H1 (cell line): ENCODE measurements around the gene SCN3B. TPM values are rescaled to one million over a fixed set of nuclear protein-coding genes. Genes with fewer than 3 reads are reported as not detected.

ENCODE experiments used
- BRCA1 ChIP-seq: IDR thresholded peaks from 2 replicates; pipeline ENCODE4 v1.6.1; 2012; ENCODE audit warnings: low read depth, low read length, improper control_type of control experiment
- RFX5 ChIP-seq: IDR thresholded peaks from 2 replicates; pipeline ENCODE4 v1.6.1; 2011; ENCODE audit warnings: low read depth, low read length, improper control_type of control experiment, borderline replicate concordance
- RNF2 ChIP-seq: fragments of 200-900, 300-1000 bp; sonication (generic); IDR thresholded peaks from 2 replicates; pipeline ENCODE4 v1.7.1; 2016; ENCODE audit warnings: borderline replicate concordance, low read depth, mild to moderate bottlenecking, antibody characterized with exemption, low read length; ENCODE audit not compliant: poor library complexity, severe bottlenecking; ENCODE audit errors: missing control alignments
- SIN3A ChIP-seq, 2 experiments: IDR thresholded peaks in 1 of 2; conservative IDR thresholded peaks in 1 of 2; 2 replicates each; pipeline ENCODE4 v1.6.1; 2011 to 2012; ENCODE audit warnings: low read length in 2 of 2, improper control_type of control experiment in 1 of 2, low read depth in 1 of 2, mild to moderate bottlenecking in 1 of 2
- SRF ChIP-seq: IDR thresholded peaks from 2 replicates; pipeline ENCODE4 v1.6.1; 2011; ENCODE audit warnings: mild to moderate bottlenecking, low read depth, low read length, moderate library complexity
- SUZ12 ChIP-seq: fragments of 200-600 bp; sonication (generic); IDR thresholded peaks from 2 replicates; pipeline ENCODE4 v1.6.1; 2012; ENCODE audit warnings: mild to moderate bottlenecking, inconsistent platforms, low read length, moderate library complexity, mixed read lengths
- TAF7 ChIP-seq: optimal IDR thresholded peaks from 2 replicates; pipeline ENCODE3; 2011; ENCODE audit warnings: low read depth, mild to moderate bottlenecking, inconsistent platforms, low read length, moderate library complexity, borderline replicate concordance
- polyA plus RNA-seq, 7 experiments: library from polyadenylated mRNA; depleted of rRNA in 3 of 7; stranded (reverse) in 5 of 7; unstranded in 2 of 7; fragments of >200 nt in 5 of 7; fragments of 200-250 nt in 2 of 7; gene quantifications; 1 replicate in 5 of 7; 2 replicates in 1 of 7; 4 replicates in 1 of 7; pipeline versions ENCODE4 v1.2.1 to v1.2.3, GENCODE V29; 2011 to 2013; ENCODE audit warnings: missing spikeins in 2 of 7, mixed read lengths in 2 of 7
- total RNA-seq: library from RNA; stranded (reverse); fragmentation: NEBNext Ultra II Directional; extraction: Animal tissue kit (Norgen Biotek cat#: 25700); gene quantifications from 2 replicates; pipeline ENCODE4 v1.2.1, GENCODE V29; 2021

Gene SCN3B
- total and polyA plus RNA-seq, 2 of the 8 experiments (the other 6 are each of a cell fraction or from before 2014, with no cell fraction given) = 0.67 to 1.1 TPM

- TF ChIP-seq SRF (no peak), SUZ12 (no peak), BRCA1 (no peak), RNF2 (no peak), SIN3A (conservative IDR thresholded peaks at IDR 0.05 in 1 of 2, IDR thresholded peaks at IDR 0.05 in 1 of 2; ENCODE audit: low read depth in 1 of 2, low read length in 2 of 2) (no peak), RFX5 (no peak), TAF7 (no peak)
Observed at GRCh38 chr11:123653483-123653826, 969 bp downstream of the SCN3B start (continued).
